GM12891 (cell line): ENCODE results near the gene OPCML.

Source experiments
- DNase-seq: peaks from one replicate; pipeline ENCODE4 v3.0.0; 2011; ENCODE audit warnings: low spot score; ENCODE audit not compliant: insufficient read length
- FAIRE-seq: peaks from 2 replicates; lab custom pipeline; 2011; peaks lifted over from hg19 to GRCh38; lab: Jason Lieb, UNC
- PAX5 ChIP-seq: IDR thresholded peaks from 2 replicates; pipeline ENCODE4 v1.6.1; 2011; ENCODE audit warnings: low read length, moderate library complexity, mild to moderate bottlenecking; ENCODE audit not compliant: insufficient read depth, severe bottlenecking
- POLR2A ChIP-seq: IDR thresholded peaks from 2 replicates; pipeline ENCODE4 v1.6.1; 2011; ENCODE audit warnings: low read depth, low read length, control low read depth
- POLR2AphosphoS5 ChIP-seq: IDR thresholded peaks from 2 replicates; pipeline ENCODE4 v1.6.1; 2011; ENCODE audit warnings: low read depth, low read length, control low read depth
- POU2F2 ChIP-seq: IDR thresholded peaks from 2 replicates; pipeline ENCODE4 v1.6.1; 2011; ENCODE audit warnings: low read depth, mild to moderate bottlenecking, control low read depth, low read length, moderate library complexity
- SPI1 ChIP-seq: IDR thresholded peaks from 2 replicates; pipeline ENCODE4 v1.6.1; 2011; ENCODE audit warnings: low read depth, low read length, control low read depth
- TAF1 ChIP-seq: IDR thresholded peaks from 2 replicates; pipeline ENCODE4 v1.6.1; 2011; ENCODE audit warnings: low read depth, low read length, control low read depth

Gene OPCML

DNA sequence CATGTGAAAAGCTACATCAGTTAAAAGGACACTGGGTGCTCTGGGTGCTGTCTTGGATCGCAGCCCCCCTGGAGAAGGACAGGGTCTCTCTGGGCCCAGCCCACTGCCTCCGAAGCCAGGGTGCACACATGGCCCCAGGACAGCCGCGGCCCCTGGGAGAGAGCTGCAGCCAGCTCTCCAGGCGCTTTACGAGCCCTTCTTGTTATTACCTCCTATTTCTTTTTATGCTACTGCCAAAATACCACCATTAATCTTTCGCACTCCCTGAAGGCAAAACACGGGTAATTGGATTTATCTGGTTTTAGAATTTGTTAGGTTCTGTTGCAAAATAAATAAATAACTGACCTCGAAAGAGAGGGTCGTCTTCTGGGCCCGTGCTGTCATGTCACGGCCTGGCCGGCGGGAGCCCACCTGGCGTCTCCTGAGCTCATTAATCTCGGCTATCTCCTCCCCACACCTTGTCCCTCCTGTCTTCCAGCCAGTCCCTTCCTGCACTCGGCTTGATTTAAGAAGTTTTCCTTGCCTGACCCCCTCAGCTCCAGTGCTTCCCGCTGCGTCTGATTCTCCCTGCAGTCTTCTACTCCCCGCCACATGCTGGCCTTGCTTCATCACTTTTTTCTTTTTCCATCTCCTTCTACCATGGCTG, 611.7 kb downstream of the OPCML start:
- DNase-seq (no peak), FAIRE-seq (no peak)
- TF ChIP-seq PAX5: no peak
- no peak for TF ChIP-seq POLR2A
- no peak for TF ChIP-seq POU2F2
- TF ChIP-seq POLR2AphosphoS5: no peak
- no peak for TF ChIP-seq TAF1
- TF ChIP-seq SPI1: no peak

DNA sequence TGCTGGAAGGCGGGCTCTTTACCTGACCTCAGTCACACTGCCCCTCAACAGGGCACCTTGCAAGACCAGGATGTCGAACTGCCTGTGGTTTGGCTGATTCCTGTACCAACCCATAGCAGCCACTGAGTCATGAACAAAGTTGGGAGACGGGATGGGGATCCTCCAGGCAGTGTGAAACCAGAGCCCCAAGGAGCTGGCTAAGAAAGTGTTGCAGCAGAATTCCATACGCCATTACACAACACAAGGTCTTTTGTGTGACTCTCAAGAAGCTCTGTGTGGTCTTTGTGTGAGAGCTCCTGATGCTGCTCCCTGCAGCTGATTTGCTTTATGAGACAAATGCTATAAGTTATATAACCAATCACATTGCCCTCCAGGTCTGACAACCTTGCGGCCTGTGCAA, 617.7 kb downstream of the OPCML start:
- DNase-seq: no peak
- no peak for FAIRE-seq
- no peak for TF ChIP-seq POU2F2
- no peak for TF ChIP-seq PAX5
- TF ChIP-seq POLR2A: no peak
- TF ChIP-seq TAF1: no peak
- TF ChIP-seq SPI1: no peak
- TF ChIP-seq POLR2AphosphoS5: no peak

DNA sequence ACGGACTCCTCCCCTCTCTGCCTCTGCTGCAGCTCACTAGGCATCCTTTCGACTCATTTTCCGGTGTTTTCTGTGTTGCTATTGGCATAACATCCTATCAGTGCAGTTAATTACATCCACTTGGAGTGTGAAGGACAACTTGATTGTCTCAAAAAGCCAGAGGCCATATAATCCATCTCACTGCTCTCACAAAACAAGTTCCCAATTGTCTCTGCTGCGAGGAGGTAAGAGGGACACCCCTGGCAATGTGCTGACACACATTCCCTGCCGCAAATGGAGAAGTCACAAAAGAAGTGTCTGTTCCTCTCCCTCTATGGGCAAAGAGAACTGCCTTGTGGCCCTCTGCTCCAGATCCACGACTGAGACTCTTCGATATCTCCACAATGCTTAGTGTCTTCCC, 618.4 kb downstream of the OPCML start:
- FAIRE-seq: no peak
- no peak for DNase-seq
- no peak for TF ChIP-seq SPI1
- TF ChIP-seq TAF1: no peak
- no peak for TF ChIP-seq POU2F2
- TF ChIP-seq POLR2A: no peak
- TF ChIP-seq POLR2AphosphoS5: no peak
- no peak for TF ChIP-seq PAX5

DNA sequence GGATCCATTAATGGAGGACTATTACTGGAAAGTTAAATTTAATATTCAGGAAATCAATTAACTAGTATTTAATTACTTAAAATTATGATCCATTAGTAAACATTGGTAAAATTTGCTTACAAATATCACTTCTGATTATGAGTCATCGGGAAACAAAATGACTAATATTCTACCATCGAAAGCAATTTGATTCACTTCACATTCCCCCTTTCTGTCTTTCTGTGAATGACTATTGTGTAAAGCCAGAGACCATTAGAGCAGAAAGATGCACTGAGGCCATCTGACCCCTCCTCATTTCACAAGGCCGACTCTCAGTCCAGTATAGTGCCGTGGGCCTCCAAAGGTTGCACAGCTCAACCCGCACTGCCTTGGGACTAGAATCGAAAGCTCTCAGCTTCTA, 619.0 kb downstream of the OPCML start:
- DNase-seq (no peak), FAIRE-seq (no peak)
- TF ChIP-seq TAF1: no peak
- no peak for TF ChIP-seq POLR2AphosphoS5
- no peak for TF ChIP-seq PAX5
- TF ChIP-seq SPI1: no peak
- TF ChIP-seq POU2F2: no peak
- TF ChIP-seq POLR2A: no peak

DNA sequence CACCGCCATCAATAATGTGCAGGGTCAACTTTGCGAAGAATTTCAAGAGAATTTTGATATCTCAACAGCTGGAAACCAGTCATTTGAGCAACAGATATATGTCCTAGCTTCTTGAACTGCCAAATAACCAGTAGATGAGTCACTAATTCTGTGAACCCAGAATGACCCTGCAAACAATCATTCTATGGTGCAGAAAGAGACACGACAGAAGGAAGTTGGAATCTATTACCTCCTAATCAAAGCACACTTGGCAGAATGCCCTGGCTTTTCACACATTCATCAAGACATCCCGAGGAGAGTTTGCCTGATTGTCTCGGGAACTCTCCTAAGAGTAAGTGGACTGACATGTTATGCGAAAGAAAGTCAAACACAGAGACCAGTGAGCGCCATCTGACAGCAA, 621.1 kb downstream of the OPCML start:
- no peak for DNase-seq
- TF ChIP-seq SPI1 (no peak), TAF1 (no peak), POLR2AphosphoS5 (no peak), PAX5 (no peak), POLR2A (no peak), POU2F2 (no peak)
- no peak for FAIRE-seq

DNA sequence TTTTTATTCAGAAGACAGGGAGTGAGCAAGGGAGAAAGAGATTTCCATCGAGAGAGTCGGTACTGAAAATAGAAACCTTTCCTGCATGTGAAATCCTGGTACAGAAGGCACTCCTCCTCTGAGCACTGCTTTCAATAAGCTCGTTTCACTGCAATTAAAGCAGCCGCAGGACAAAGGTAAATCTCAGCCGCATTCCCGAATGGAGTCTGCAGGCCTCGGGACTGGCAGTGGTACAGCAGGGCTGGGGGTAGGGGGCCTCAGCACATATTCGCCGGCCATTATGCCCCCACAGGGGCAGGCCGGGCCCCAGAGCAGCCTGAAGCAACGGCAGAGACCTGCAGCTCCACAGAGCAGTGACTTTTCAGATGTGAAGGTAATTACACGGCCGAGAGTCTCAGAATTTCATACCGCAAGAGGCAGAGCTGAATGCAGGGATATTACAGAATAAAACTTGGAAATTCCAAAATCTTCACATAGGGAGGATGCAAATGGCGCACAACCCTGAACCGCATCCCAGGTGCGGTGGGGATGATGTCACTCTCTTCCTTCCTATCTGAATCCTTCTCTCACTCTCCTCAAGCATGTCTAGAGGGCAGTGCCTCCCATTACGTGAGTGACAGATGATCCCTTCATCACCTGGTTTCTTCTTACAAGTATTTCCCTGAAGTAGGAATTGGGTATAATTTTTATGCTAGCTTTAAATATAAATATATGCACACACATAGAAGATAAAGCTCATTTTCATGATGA, 622.1 kb downstream of the OPCML start:
- no peak for TF ChIP-seq TAF1
- TF ChIP-seq POLR2A: no peak
- TF ChIP-seq PAX5: no peak
- no peak for FAIRE-seq
- DNase-seq: no peak

DNA sequence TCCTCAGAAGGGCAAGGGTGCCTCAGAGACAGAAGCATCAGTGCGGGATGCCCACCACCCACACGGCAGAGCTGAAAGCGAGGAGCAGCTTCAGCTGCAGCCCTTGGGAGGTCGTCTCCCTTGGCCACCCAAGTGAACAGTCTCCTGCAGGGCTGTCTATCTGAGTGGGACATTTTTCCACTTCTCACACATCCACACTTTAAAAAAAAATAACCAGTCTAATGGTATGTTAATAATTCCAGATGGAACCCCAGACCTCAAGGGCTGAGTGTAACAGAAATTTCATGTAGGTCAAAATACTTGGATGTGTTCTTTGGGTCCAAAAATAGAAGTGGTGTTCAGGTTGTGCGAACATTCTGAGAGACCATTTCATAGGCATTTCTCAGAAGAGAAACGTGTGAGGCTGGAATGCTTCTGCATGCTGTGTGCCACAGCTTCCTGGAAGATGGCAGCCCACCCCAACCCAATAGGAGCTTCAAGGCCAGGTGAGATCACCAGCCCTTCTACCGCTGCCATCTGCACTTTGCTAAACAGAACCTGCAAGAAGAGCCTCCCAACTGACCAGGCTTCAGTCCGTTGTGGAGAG, 623.2 kb downstream of the OPCML start:
- DNase-seq: no peak
- no peak for FAIRE-seq
- TF ChIP-seq POLR2AphosphoS5: no peak
- TF ChIP-seq SPI1: no peak
- TF ChIP-seq POU2F2: no peak
- TF ChIP-seq PAX5: no peak
- no peak for TF ChIP-seq POLR2A
- no peak for TF ChIP-seq TAF1

DNA sequence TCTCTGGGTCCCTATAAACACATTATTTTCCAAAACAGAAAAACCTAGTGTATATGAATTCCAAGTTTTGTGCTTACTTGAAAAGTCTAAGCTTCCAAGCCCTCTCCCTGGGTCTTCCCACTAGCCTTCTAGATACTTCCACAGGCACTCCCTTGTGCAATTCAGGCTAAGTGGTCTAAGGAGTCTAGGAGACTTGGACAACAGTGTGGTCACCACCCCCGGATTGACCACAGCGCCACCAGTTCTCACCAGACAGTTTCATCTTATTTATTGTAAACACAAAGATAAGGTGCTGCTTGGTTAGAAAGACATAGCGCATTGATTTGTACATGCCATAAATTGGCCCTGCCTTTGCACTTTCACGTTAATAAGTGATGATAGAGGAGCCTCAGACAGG, 623.9 kb downstream of the OPCML start:
- FAIRE-seq: no peak

DNA sequence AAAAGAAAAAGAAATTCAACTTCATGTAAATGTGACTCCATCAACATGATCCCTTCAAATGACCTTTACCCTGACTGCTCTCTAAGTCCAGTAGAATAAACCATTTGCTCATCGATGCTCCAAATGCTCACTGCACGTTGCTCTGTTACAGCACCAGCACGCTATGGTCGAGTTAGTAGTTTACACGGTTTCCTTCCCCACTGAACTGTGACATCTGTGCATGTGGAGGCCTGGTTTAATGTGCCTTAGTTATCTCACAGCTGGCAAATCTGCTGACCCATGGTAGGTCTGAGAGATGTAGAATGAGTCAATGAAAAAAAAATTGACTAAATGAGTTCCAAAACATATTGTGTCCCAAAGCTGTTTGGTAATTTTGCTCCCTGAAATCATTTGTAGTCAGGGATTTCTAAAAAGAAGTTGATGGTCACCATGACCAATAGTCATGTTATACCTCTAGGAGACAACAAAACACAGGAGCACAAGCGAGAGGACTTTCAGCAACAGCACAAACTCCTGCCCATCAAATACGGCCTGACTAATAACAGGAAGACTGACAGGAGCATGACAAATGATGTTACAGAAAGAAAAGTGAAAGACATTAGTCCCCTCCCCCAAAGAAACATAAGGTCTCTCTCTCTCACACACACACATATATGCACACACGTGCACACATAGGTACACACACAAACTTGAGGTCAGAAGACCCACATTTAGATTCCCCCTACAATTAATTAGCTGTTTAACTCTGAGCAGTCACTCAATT, 624.5 kb downstream of the OPCML start:
- FAIRE-seq (no peak), DNase-seq (no peak)
- TF ChIP-seq POLR2A (no peak), TAF1 (no peak), POLR2AphosphoS5 (no peak), PAX5 (no peak), POU2F2 (no peak), SPI1 (no peak)

More for the DNA sequence above, 623.9 kb downstream of the OPCML start:
- TF ChIP-seq SPI1 (no peak), POU2F2 (no peak), POLR2A (no peak), TAF1 (no peak), POLR2AphosphoS5 (no peak), PAX5 (no peak)
- DNase-seq: no peak

DNA sequence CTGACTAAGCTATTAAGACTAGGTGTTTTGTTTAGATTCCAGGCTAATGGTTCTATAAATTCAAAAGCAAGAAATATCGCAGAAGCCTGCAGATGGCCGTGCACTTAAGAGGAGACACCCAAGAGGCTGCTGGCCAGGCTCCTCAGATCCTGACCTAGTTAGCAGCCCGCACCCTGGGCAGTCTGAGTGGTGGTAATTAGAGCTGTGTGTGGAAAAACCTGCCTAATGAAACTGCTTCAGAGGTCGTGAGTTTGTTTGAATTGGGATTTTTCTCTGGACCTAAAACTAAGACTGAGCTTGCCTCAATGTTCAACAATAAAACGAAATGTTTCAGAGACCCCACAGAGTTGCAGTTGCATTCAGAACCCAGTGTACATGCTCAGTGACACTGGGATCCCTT, 627.7 kb downstream of the OPCML start:
- TF ChIP-seq SPI1 (no peak), TAF1 (no peak), POLR2AphosphoS5 (no peak), POU2F2 (no peak), PAX5 (no peak), POLR2A (no peak)
- no peak for FAIRE-seq
- DNase-seq: no peak
